22Rv1 (cell line): ENCODE data around the gene BHMT.

Experiments used
- ZFX ChIP-seq: fragments of 450-650 bp; IDR thresholded peaks from 2 replicates; pipeline ENCODE4 v1.6.1; 2017; ENCODE audit warnings: antibody characterized with exemption, borderline replicate concordance
- TF ChIP-seq, protein P1 (sequence below): fragments of 450-650 bp; IDR thresholded peaks from 2 replicates; pipeline ENCODE4 v1.5.1; 2017; ENCODE audit warnings: mild to moderate bottlenecking

- TF ChIP-seq, protein P1, sequence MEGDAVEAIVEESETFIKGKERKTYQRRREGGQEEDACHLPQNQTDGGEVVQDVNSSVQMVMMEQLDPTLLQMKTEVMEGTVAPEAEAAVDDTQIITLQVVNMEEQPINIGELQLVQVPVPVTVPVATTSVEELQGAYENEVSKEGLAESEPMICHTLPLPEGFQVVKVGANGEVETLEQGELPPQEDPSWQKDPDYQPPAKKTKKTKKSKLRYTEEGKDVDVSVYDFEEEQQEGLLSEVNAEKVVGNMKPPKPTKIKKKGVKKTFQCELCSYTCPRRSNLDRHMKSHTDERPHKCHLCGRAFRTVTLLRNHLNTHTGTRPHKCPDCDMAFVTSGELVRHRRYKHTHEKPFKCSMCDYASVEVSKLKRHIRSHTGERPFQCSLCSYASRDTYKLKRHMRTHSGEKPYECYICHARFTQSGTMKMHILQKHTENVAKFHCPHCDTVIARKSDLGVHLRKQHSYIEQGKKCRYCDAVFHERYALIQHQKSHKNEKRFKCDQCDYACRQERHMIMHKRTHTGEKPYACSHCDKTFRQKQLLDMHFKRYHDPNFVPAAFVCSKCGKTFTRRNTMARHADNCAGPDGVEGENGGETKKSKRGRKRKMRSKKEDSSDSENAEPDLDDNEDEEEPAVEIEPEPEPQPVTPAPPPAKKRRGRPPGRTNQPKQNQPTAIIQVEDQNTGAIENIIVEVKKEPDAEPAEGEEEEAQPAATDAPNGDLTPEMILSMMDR, result no peak
- TF ChIP-seq ZFX, result no peak
Observed at GRCh38 chr5:79088507-79088906, 23.1 kb upstream of the BHMT start.
